Tibial nerve (tissue), 4 donors: ENCODE results near the gene TEPSIN. TPM values are rescaled to one million over a fixed set of nuclear protein-coding genes. Genes with fewer than 3 reads are reported as not detected.

Experiments used
- DNase-seq, 2 donors: peaks; one replicate each; pipeline ENCODE4 v3.0.0-alpha.2; 2019; ENCODE audit warnings: low spot score in 2 of 2
- H3K27ac ChIP-seq, 4 donors: fragments of 200-600 bp; sonication (generic) in 3 of 4; one replicate each; pipeline ENCODE4 v1.5.1; 2017 to 2019; ENCODE audit warnings: mild to moderate bottlenecking in 1 of 4
- H3K27me3 ChIP-seq, 2 donors: fragments of 200-600 bp; sonication (generic) in 1 of 2; one replicate each; pipeline versions ENCODE4 v1.5.1 to v1.6.0; 2017 to 2019
- H3K36me3 ChIP-seq, 3 donors: fragments of 200-600 bp; sonication (generic); one replicate each; pipeline ENCODE4 v1.5.1; 2018 to 2019
- H3K4me1 ChIP-seq, 4 donors: fragments of 200-600 bp; sonication (generic) in 3 of 4; one replicate each; pipeline ENCODE4 v1.5.1; 2017 to 2019
- H3K4me3 ChIP-seq, 4 donors: fragments of 200-600 bp; sonication (generic) in 3 of 4; one replicate each; pipeline ENCODE4 v1.5.1; 2017 to 2019; ENCODE audit warnings: mild to moderate bottlenecking in 1 of 4, moderate library complexity in 1 of 4
- H3K9me3 ChIP-seq, 4 donors: fragments of 200-600 bp; sonication (generic) in 3 of 4; one replicate each; pipeline ENCODE4 v1.5.1; 2017 to 2019
- EP300 ChIP-seq, 2 donors: sonication (generic); formaldehyde crosslinking; IDR thresholded peaks; one replicate each; pipeline ENCODE4 v1.6.1; 2017; ENCODE audit warnings: antibody characterized with exemption in 2 of 2, mild to moderate bottlenecking in 1 of 2
- POLR2A ChIP-seq, 2 donors: fragments of 450-650 bp; IDR thresholded peaks; one replicate each; pipeline ENCODE4 v1.6.1; 2017; ENCODE audit warnings: antibody characterized with exemption in 2 of 2, mild to moderate bottlenecking in 2 of 2, moderate library complexity in 2 of 2
- WGBS, 2 donors: methylation state at CpG; one replicate each; pipeline ENCODE4 v1.1.5; 2018; 5-methylcytosine and 5-hydroxymethylcytosine counted together
- total RNA-seq, 4 donors: library from RNA; depleted of rRNA; stranded (reverse); fragments of >200 nt; gene quantifications; one replicate each; pipeline ENCODE4 v1.1.0, GENCODE V29; 2016
- TF ChIP-seq, protein P1 (sequence below), 5 experiments: fragments of 200-600 bp in 3 of 5; fragments of 450-650 bp in 2 of 5; sonication (generic) in 3 of 5; IDR thresholded peaks; one replicate each; pipeline ENCODE4 v1.5.1; 2016 to 2019; ENCODE audit warnings: antibody characterized with exemption in 5 of 5, mild to moderate bottlenecking in 3 of 5, moderate library complexity in 2 of 5

TEPSIN gene
- total RNA-seq, 4 donors from 2014 or later = 41.5 to 102 (median 73.9) TPM

DNA sequence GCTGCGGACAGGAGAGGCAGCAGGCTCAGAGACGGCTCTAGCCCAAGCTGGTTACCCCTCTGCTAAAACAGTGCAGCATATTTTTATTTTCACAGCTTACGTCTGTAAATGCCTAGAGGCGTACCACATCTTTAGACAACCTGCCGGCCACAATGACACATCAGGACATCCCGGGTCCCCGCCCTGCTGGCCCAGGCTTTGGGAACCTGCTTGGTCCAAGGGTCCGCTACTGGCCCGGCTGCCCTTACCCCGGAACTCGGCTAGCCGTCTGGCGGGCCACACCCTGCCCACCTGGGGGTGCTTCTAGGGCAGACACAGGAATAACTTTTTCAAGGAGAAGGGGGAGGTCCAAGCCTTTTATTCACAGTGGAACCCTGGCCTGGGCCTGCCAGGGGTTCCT is 20.4 kb downstream of the TEPSIN start:
- no peak overlapping the region for H3K27ac ChIP-seq
- peaks cover 0 to 19% (median 11%) of the 10 kb centered on the region in 4 donors for H3K4me1 ChIP-seq
- no peak for DNase-seq
- no peak overlapping the region for H3K4me3 ChIP-seq
- no peaks in the 10 kb centered on the region for H3K27me3 ChIP-seq
- H3K36me3 ChIP-seq = peaks cover 0 to 37% (median 0%) of the 10 kb centered on the region in 3 donors
- H3K9me3 ChIP-seq = no peaks in the 10 kb centered on the region
- 85 to 90% methylated on average over 13 of the region's 13 CpGs for WGBS, 2 donors
- TF ChIP-seq EP300 (IDR thresholded peaks at IDR 0.05) = no peak
- TF ChIP-seq, protein P1, sequence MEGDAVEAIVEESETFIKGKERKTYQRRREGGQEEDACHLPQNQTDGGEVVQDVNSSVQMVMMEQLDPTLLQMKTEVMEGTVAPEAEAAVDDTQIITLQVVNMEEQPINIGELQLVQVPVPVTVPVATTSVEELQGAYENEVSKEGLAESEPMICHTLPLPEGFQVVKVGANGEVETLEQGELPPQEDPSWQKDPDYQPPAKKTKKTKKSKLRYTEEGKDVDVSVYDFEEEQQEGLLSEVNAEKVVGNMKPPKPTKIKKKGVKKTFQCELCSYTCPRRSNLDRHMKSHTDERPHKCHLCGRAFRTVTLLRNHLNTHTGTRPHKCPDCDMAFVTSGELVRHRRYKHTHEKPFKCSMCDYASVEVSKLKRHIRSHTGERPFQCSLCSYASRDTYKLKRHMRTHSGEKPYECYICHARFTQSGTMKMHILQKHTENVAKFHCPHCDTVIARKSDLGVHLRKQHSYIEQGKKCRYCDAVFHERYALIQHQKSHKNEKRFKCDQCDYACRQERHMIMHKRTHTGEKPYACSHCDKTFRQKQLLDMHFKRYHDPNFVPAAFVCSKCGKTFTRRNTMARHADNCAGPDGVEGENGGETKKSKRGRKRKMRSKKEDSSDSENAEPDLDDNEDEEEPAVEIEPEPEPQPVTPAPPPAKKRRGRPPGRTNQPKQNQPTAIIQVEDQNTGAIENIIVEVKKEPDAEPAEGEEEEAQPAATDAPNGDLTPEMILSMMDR (IDR thresholded peaks at IDR 0.05) = no peak
- TF ChIP-seq POLR2A (IDR thresholded peaks at IDR 0.05) = no peak

- TF ChIP-seq, protein P1 (IDR thresholded peaks at IDR 0.05) = no peak
- TF ChIP-seq POLR2A (IDR thresholded peaks at IDR 0.05) (no peak), EP300 (IDR thresholded peaks at IDR 0.05) (no peak)
- H3K4me1 ChIP-seq = peaks cover 0 to 14% (median 11%) of the 10 kb centered on the region in 4 donors
- H3K27me3 ChIP-seq = no peaks in the 10 kb centered on the region
- H3K9me3 ChIP-seq = no peaks in the 10 kb centered on the region
- H3K36me3 ChIP-seq = peaks cover 0 to 37% (median 0%) of the 10 kb centered on the region in 3 donors
- H3K4me3 ChIP-seq = no peak overlapping the region
- H3K27ac ChIP-seq = no peak overlapping the region
- no peak for DNase-seq
- WGBS, 2 donors = 85 to 89% methylated on average over 18 of the region's 18 CpGs
These were observed 21.4 kb downstream of the TEPSIN start for GRCh38 chr17:81217491-81217890.

DNA sequence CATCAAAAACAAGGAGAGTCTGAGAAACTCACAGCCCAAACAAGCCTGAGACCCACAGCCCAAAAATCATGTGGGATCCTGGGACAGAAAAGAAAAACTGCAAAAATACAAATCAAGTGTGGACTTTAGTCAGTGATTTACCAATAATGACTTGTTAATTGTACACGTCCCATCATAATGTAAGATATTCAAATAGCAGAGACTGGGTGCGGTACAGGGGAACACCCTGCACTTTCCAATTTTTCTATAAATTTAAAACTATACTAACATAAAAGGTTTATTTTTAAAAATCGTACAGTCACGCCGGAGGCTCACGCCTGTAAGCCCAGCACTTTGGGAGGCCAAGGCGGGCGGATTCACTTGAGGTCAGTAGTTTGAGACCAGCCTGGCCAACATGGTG is 24.9 kb downstream of the TEPSIN start:
- H3K4me1 ChIP-seq = no peaks in the 10 kb centered on the region
- H3K27me3 ChIP-seq = no peaks in the 10 kb centered on the region
- H3K36me3 ChIP-seq = peaks cover 0 to 25% (median 0%) of the 10 kb centered on the region in 3 donors
- TF ChIP-seq, protein P1 (IDR thresholded peaks at IDR 0.05) = no peak
- no peak for TF ChIP-seq EP300 (IDR thresholded peaks at IDR 0.05)
- TF ChIP-seq POLR2A (IDR thresholded peaks at IDR 0.05) = no peak
- H3K4me3 ChIP-seq = no peak overlapping the region
- H3K27ac ChIP-seq = no peak overlapping the region
- H3K9me3 ChIP-seq = no peaks in the 10 kb centered on the region
- WGBS, 2 donors = 93 to 95% methylated on average over 8 of the region's 8 CpGs
- no peak for DNase-seq

DNA sequence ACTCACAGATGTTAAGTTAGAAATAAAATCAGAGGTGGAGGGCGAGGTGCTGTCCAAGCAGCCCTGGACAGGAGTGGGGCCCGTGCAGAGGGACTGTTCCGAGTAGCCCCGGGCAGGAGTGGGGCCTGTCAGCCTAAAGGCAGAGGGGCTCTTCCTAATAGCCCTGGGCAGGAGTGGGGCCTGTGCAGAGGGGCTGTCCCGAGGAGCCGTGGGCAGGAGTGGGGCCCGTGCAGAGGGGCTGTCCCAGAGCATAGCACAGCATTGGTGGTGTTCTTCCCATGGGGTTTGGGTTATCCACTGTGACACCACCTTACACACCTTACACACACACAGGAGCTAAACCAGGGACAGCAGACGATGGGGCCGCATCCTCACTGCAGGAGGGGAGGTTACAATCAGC is 26.5 kb downstream of the TEPSIN start:
- no peak for DNase-seq
- no peaks in the 10 kb centered on the region for H3K9me3 ChIP-seq
- H3K4me3 ChIP-seq = no peak overlapping the region
- H3K27ac ChIP-seq = no peak overlapping the region
- H3K36me3 ChIP-seq = peaks cover 0 to 19% (median 0%) of the 10 kb centered on the region in 3 donors
- 82 to 84% methylated on average over 9 of the region's 9 CpGs for WGBS, 2 donors
- H3K27me3 ChIP-seq = no peaks in the 10 kb centered on the region
- no peak for TF ChIP-seq EP300 (IDR thresholded peaks at IDR 0.05)
- TF ChIP-seq POLR2A (IDR thresholded peaks at IDR 0.05) = no peak
- TF ChIP-seq, protein P1 (IDR thresholded peaks at IDR 0.05) = no peak
- H3K4me1 ChIP-seq = no peaks in the 10 kb centered on the region

DNA sequence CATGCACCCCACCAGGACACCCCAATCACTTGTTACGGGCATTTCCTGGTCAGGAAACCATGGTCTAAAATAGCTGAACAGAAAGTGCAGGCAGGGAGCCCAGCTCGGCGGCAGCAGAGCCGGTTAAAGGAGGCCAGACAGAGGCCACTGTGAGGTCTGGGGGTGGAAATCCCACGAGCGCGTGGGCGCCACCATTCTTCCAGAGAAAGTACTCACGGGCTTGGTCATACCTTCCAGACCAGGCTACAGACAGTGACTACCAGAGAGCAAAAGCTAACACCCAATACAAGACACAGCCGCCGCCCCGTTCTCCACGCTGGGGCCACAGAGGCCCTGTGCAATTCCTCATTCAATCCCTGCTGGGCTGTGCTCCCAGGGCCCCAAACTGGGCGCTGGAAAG is 28.0 kb downstream of the TEPSIN start:
- Histone ChIP-seq H3K27ac (no peak overlapping the region), H3K36me3 (peaks cover 0 to 22% (median 0%) of the 10 kb centered on the region in 3 donors), H3K27me3 (no peaks in the 10 kb centered on the region), H3K9me3 (no peaks in the 10 kb centered on the region), H3K4me3 (no peak overlapping the region), H3K4me1 (no peaks in the 10 kb centered on the region)
- no peak for DNase-seq
- TF ChIP-seq, protein P1 (IDR thresholded peaks at IDR 0.05) = no peak
- no peak for TF ChIP-seq EP300 (IDR thresholded peaks at IDR 0.05)
- no peak for TF ChIP-seq POLR2A (IDR thresholded peaks at IDR 0.05)
- WGBS, 2 donors = 52 to 62% methylated on average over 14 of the region's 14 CpGs
